Sigmoid colon (tissue), 4 donors: ENCODE measurements around the gene PSAP.

Source experiments
- CTCF ChIP-seq, 4 experiments: fragments of 450-650 bp in 3 of 4; fragments of 200-600 bp in 1 of 4; IDR thresholded peaks; one replicate each; pipeline ENCODE4 v1.5.1; 2016 to 2019; ENCODE audit warnings: antibody characterized with exemption in 4 of 4, mild to moderate bottlenecking in 3 of 4, moderate library complexity in 2 of 4
- EP300 ChIP-seq, 4 donors: sonication (generic); formaldehyde crosslinking; IDR thresholded peaks; one replicate each; pipeline ENCODE4 v1.6.1; 2017; ENCODE audit warnings: antibody characterized with exemption in 4 of 4
- POLR2A ChIP-seq, 2 donors: fragments of 450-650 bp; IDR thresholded peaks; one replicate each; pipeline ENCODE4 v1.6.1; 2016; ENCODE audit warnings: antibody characterized with exemption in 2 of 2, mild to moderate bottlenecking in 2 of 2, moderate library complexity in 2 of 2
- POLR2AphosphoS5 ChIP-seq, 4 donors: sonication (generic); formaldehyde crosslinking; IDR thresholded peaks; one replicate each; pipeline ENCODE4 v1.6.1; 2017; ENCODE audit warnings: antibody characterized with exemption in 4 of 4

- TF ChIP-seq CTCF (IDR thresholded peaks at IDR 0.05) (no peak), POLR2A (IDR thresholded peaks at IDR 0.05) (no peak), EP300 (IDR thresholded peaks at IDR 0.05) (no peak), POLR2AphosphoS5 (IDR thresholded peaks at IDR 0.05) (no peak)
Observed at GRCh38 chr10:71779641-71780040, 71.4 kb downstream of the PSAP start.
